Dermis blood vessel endothelial cell (primary cell): ENCODE data around the gene ASGR2. TPM values are rescaled to one million over a fixed set of nuclear protein-coding genes. Genes with fewer than 3 reads are reported as not detected.
A peak's percentile ranks its signal among the peaks of the same experiment; 100 is the strongest.

Experiments
- DNase-seq: peaks from one replicate; pipeline ENCODE4 v3.0.0; 2010
- total RNA-seq: library from RNA; depleted of rRNA; stranded (reverse); fragments of >200 nt; gene quantifications from 2 replicates; pipeline ENCODE4 v1.2.3, GENCODE V29; 2014

ASGR2 gene
- total RNA-seq, 1 donor from 2014 or later = not detected

DNA sequence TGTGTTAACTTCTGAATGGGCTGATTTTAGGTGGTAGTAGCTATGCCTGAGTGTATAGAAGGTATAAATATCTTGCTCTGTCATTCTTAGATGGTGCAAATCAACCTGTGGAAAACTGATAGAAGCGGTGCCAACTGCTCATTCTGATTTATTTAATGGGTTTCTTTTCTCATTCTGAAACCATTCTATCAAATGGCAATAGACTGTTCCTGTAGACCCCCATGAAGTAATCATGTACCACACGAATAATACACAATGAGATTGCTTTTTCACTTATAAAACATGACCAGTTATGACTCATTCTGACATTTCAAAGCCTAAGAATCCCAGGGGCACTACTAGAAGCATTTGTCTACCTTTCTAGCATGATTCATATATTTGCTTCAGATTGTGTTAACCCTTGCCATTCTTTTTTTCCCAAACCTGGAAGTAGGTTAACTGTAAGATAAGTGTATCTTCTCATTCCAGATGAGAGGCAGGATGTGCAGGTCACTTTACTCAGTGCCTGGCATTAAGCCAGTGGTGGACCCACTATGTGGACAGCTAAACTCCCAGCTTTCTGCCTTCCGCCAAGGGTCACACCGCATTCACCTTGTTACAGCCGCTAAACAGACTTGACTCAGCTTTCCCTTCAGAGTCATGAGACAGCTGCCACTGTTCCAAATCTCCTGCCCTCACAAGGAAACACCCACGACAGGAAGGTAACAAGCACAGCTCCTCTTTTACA is 54.3 kb downstream of the ASGR2 start:
- DNase-seq = peak; percentile 99

- peak; percentile 97 for DNase-seq
Measured at GRCh38 chr17:7058831-7059447, 55.7 kb downstream of the ASGR2 start.

DNA sequence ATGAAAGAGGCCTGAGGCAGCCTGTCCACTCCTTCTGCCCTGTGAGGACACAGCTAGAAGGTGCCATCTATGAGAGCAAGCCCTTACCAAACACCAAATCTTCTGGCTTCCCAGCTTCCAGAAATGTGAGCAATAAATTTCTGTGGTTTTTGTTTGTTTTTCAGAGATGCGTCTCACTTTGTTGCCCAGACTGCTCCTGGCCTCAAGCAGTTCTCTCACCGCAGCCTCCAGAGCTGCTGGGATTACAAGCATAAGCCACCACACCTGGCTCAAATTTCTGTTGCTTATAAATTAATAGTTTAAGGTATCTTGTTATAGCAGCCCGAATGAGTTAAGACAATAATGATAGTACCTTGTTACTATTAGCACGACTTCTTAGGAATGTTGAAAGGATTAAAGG is 58.2 kb downstream of the ASGR2 start:
- no peak for DNase-seq

Other genes with a start within 250 kb of the ASGR2 start
- not detected in 2 replicates for gene ALOX12, start 118.8 kb downstream of the ASGR2 start, total RNA-seq
- gene RNASEK, start 102.2 kb downstream of the ASGR2 start, total RNA-seq = 28.1 and 47.9 TPM in 2 replicates
- gene BCL6B, start 91.8 kb downstream of the ASGR2 start, total RNA-seq = 86.6 and 140 TPM in 2 replicates
- 1.7 and 2.2 TPM in 2 replicates for gene SLC16A13, start 78.8 kb downstream of the ASGR2 start, total RNA-seq
- gene SLC16A11, start 70.7 kb downstream of the ASGR2 start, total RNA-seq = 1.1 and 1.5 TPM in 2 replicates
- gene CLEC10A, start 34.6 kb downstream of the ASGR2 start, total RNA-seq = 0.60 and 1.5 TPM in 2 replicates
- 9.5 and 18.2 TPM in 2 replicates for gene ASGR1, start 64.5 kb upstream of the ASGR2 start, total RNA-seq
- 13.4 and 21.5 TPM in 2 replicates for gene DLG4, start 105.0 kb upstream of the ASGR2 start, total RNA-seq
- 196 and 385 TPM in 2 replicates for gene ACADVL, start 105.1 kb upstream of the ASGR2 start, total RNA-seq
- 32.8 and 45.7 TPM in 2 replicates for gene DVL2, start 119.7 kb upstream of the ASGR2 start, total RNA-seq
- 41.4 and 42.8 TPM in 2 replicates for gene PHF23, start 124.6 kb upstream of the ASGR2 start, total RNA-seq
- 148 and 196 TPM in 2 replicates for gene GABARAP, start 127.6 kb upstream of the ASGR2 start, total RNA-seq
- gene CTDNEP1, start 136.9 kb upstream of the ASGR2 start, total RNA-seq = 25.2 and 56.5 TPM in 2 replicates
- 33.0 and 52.2 TPM in 2 replicates for gene ELP5, start 137.4 kb upstream of the ASGR2 start, total RNA-seq
- gene CLDN7, start 147.7 kb upstream of the ASGR2 start, total RNA-seq = 2.4 and 5.3 TPM in 2 replicates
- 0.28 and 0.34 TPM in 2 replicates for gene SLC2A4, start 166.9 kb upstream of the ASGR2 start, total RNA-seq
- 0.17 TPM in 1 of 2 replicates, not detected in the other for gene YBX2, start 179.8 kb upstream of the ASGR2 start, total RNA-seq
- gene EIF5A, start 192.8 kb upstream of the ASGR2 start, total RNA-seq = 416 and 525 TPM in 2 replicates
- gene GPS2, start 200.5 kb upstream of the ASGR2 start, total RNA-seq = 45.2 and 45.6 TPM in 2 replicates
- gene NEURL4, start 214.5 kb upstream of the ASGR2 start, total RNA-seq = 17.3 and 23.3 TPM in 2 replicates
- gene ACAP1, start 221.7 kb upstream of the ASGR2 start, total RNA-seq = not detected in 2 replicates
- 2.6 and 3.2 TPM in 2 replicates for gene KCTD11, start 237.3 kb upstream of the ASGR2 start, total RNA-seq
- gene TMEM95, start 240.3 kb upstream of the ASGR2 start, total RNA-seq = not detected in 2 replicates